Activated naive CD8-positive, alpha-beta T cell treated with anti-CD3 and anti-CD28 coated beads, Interleukin-2, amount 10 ng/mL, durations not matched to agents 7 days and 5 days (primary cell): ENCODE results near the gene RRP8. TPM values are rescaled to one million over a fixed set of nuclear protein-coding genes. Genes with fewer than 3 reads are reported as not detected.

Experiments
- ATAC-seq: fragments of 150-1000 bp; cut with Tn5 transposase; one replicate; pipeline ENCODE4 v1.10.0; 2021; ENCODE audit warnings: low read depth, moderate library complexity
- POLR2A ChIA-PET: fragments of 350-600 bp; sonication (Branson Sonifier 250); formaldehyde crosslinking; loops from one replicate; lab custom pipeline; 2021; ENCODE audit warnings: antibody characterized with exemption; lab: Charles Lee
- DNase-seq: peaks from one replicate; pipeline ENCODE4 v3.0.0; 2021
- H3K27ac Mint-ChIP-seq: one replicate; pipeline ENCODE4 v1.8.0; 2022; ENCODE audit warnings: mild to moderate bottlenecking, mixed read lengths
- H3K27me3 Mint-ChIP-seq: one replicate; pipeline ENCODE4 v1.8.0; 2022; ENCODE audit warnings: mild to moderate bottlenecking, moderate library complexity, mixed read lengths
- H3K36me3 Mint-ChIP-seq: one replicate; pipeline ENCODE4 v1.8.0; 2021; ENCODE audit warnings: mild to moderate bottlenecking, mixed read lengths
- H3K4me1 Mint-ChIP-seq: one replicate; pipeline ENCODE4 v1.8.0; 2021; ENCODE audit warnings: mixed read lengths
- H3K4me3 Mint-ChIP-seq: one replicate; pipeline ENCODE4 v1.8.0; 2022; ENCODE audit warnings: mild to moderate bottlenecking, moderate library complexity, mixed read lengths
- H3K9me3 Mint-ChIP-seq: one replicate; pipeline ENCODE4 v1.8.0; 2021; ENCODE audit warnings: mixed read lengths
- total RNA-seq, 2 experiments: library from RNA; stranded (reverse); gene quantifications; one replicate each; pipeline ENCODE4 v1.2.3, GENCODE V29; 2021

RRP8 gene
- total RNA-seq, 2 experiments from 2014 or later, result 31.7 to 34.4 TPM

- H3K27ac Mint-ChIP-seq, result no peak overlapping the region
- peaks cover 7% of the 10 kb centered on the region for H3K36me3 Mint-ChIP-seq
- POLR2A ChIA-PET, result no interaction called here
- DNase-seq, result no peak
- ATAC-seq, result no peak
- H3K4me3 Mint-ChIP-seq, result no peak overlapping the region
- H3K9me3 Mint-ChIP-seq, result no peaks in the 10 kb centered on the region
- no peaks in the 10 kb centered on the region for H3K27me3 Mint-ChIP-seq
- no peaks in the 10 kb centered on the region for H3K4me1 Mint-ChIP-seq
These were observed 39.7 kb downstream of the RRP8 start for GRCh38 chr11:6563667-6564066.

GRCh38 chr11:6563121-6563619 is 40.2 kb downstream of the RRP8 start:
- Mint-ChIP-seq H3K27me3 (no peaks in the 10 kb centered on the region), H3K27ac (no peak overlapping the region), H3K9me3 (no peaks in the 10 kb centered on the region), H3K4me3 (no peak overlapping the region), H3K36me3 (peaks cover 7% of the 10 kb centered on the region), H3K4me1 (no peaks in the 10 kb centered on the region)
- POLR2A ChIA-PET, result no interaction called here
- no peak for ATAC-seq
- no peak for DNase-seq

GRCh38 chr11:6561288-6561687 is 42.1 kb downstream of the RRP8 start:
- no peak overlapping the region for H3K4me3 Mint-ChIP-seq
- POLR2A ChIA-PET, result no interaction called here

GRCh38 chr11:6559369-6559768 is 44.0 kb downstream of the RRP8 start:
- POLR2A ChIA-PET, result no interaction called here
- Mint-ChIP-seq H3K4me1 (no peaks in the 10 kb centered on the region), H3K4me3 (no peak overlapping the region), H3K9me3 (no peaks in the 10 kb centered on the region), H3K27ac (no peak overlapping the region), H3K36me3 (peaks cover 3% of the 10 kb centered on the region), H3K27me3 (no peaks in the 10 kb centered on the region)
- DNase-seq (no peak), ATAC-seq (no peak)

More at GRCh38 chr11:6561288-6561687, 42.1 kb downstream of the RRP8 start:
- Mint-ChIP-seq H3K4me1 (no peaks in the 10 kb centered on the region), H3K9me3 (no peaks in the 10 kb centered on the region), H3K36me3 (peaks cover 5% of the 10 kb centered on the region), H3K27me3 (no peaks in the 10 kb centered on the region), H3K27ac (no peak overlapping the region)
- DNase-seq, result no peak
- ATAC-seq, result no peak

GRCh38 chr11:6557761-6558674 is 45.4 kb downstream of the RRP8 start:
- Mint-ChIP-seq H3K27ac (no peak overlapping the region), H3K27me3 (no peaks in the 10 kb centered on the region), H3K4me3 (no peak overlapping the region), H3K9me3 (no peaks in the 10 kb centered on the region), H3K4me1 (no peaks in the 10 kb centered on the region), H3K36me3 (peaks cover 3% of the 10 kb centered on the region)
- no peak for DNase-seq
- ATAC-seq, result no peak
- POLR2A ChIA-PET, result no interaction called here

- H3K4me1 Mint-ChIP-seq, result no peaks in the 10 kb centered on the region
- ATAC-seq (no peak), DNase-seq (no peak)
- H3K9me3 Mint-ChIP-seq, result no peaks in the 10 kb centered on the region
- H3K27me3 Mint-ChIP-seq, result no peaks in the 10 kb centered on the region
- no peak overlapping the region for H3K4me3 Mint-ChIP-seq
- POLR2A ChIA-PET, result no interaction called here
- no peak overlapping the region for H3K27ac Mint-ChIP-seq
- peaks cover 3% of the 10 kb centered on the region for H3K36me3 Mint-ChIP-seq
These were observed 46.4 kb downstream of the RRP8 start for GRCh38 chr11:6557063-6557462.

GRCh38 chr11:6556139-6556949 is 47.1 kb downstream of the RRP8 start:
- ATAC-seq, result no peak
- no peak overlapping the region for H3K27ac Mint-ChIP-seq
- H3K9me3 Mint-ChIP-seq, result no peaks in the 10 kb centered on the region
- no peak overlapping the region for H3K4me3 Mint-ChIP-seq
- H3K27me3 Mint-ChIP-seq, result no peaks in the 10 kb centered on the region
- no peak for DNase-seq
- peaks cover 3% of the 10 kb centered on the region for H3K36me3 Mint-ChIP-seq
- H3K4me1 Mint-ChIP-seq, result no peaks in the 10 kb centered on the region
- POLR2A ChIA-PET, result no interaction called here

GRCh38 chr11:6554828-6555706 is 48.3 kb downstream of the RRP8 start:
- Mint-ChIP-seq H3K4me1 (no peaks in the 10 kb centered on the region), H3K27me3 (no peaks in the 10 kb centered on the region), H3K9me3 (no peaks in the 10 kb centered on the region), H3K4me3 (no peak overlapping the region), H3K27ac (no peak overlapping the region), H3K36me3 (no peaks in the 10 kb centered on the region)
- POLR2A ChIA-PET, result no interaction called here
- DNase-seq (no peak), ATAC-seq (no peak)

- no peaks in the 10 kb centered on the region for H3K4me1 Mint-ChIP-seq
- ATAC-seq (no peak), DNase-seq (no peak)
- POLR2A ChIA-PET, result no interaction called here
- no peak overlapping the region for H3K27ac Mint-ChIP-seq
- H3K27me3 Mint-ChIP-seq, result no peaks in the 10 kb centered on the region
- H3K4me3 Mint-ChIP-seq, result no peak overlapping the region
- H3K36me3 Mint-ChIP-seq, result no peaks in the 10 kb centered on the region
- H3K9me3 Mint-ChIP-seq, result no peaks in the 10 kb centered on the region
These were observed 49.8 kb downstream of the RRP8 start for GRCh38 chr11:6553634-6554033.

- H3K27me3 Mint-ChIP-seq, result no peaks in the 10 kb centered on the region
- no peaks in the 10 kb centered on the region for H3K4me1 Mint-ChIP-seq
- no peaks in the 10 kb centered on the region for H3K9me3 Mint-ChIP-seq
- H3K36me3 Mint-ChIP-seq, result no peaks in the 10 kb centered on the region
- DNase-seq, result no peak
- ATAC-seq, result no peak
- H3K27ac Mint-ChIP-seq, result no peak overlapping the region
- POLR2A ChIA-PET, result no interaction called here
- H3K4me3 Mint-ChIP-seq, result no peak overlapping the region
These were observed 54.8 kb downstream of the RRP8 start for GRCh38 chr11:6548641-6549040.

GRCh38 chr11:6548121-6548520 is 55.3 kb downstream of the RRP8 start:
- POLR2A ChIA-PET, result no interaction called here
- Mint-ChIP-seq H3K27ac (no peak overlapping the region), H3K36me3 (no peaks in the 10 kb centered on the region), H3K27me3 (no peaks in the 10 kb centered on the region), H3K4me3 (no peak overlapping the region), H3K9me3 (no peaks in the 10 kb centered on the region), H3K4me1 (peaks cover under 1% of the 10 kb centered on the region)
- no peak for ATAC-seq
- no peak for DNase-seq

GRCh38 chr11:6547177-6547576 is 56.2 kb downstream of the RRP8 start:
- Mint-ChIP-seq H3K36me3 (no peaks in the 10 kb centered on the region), H3K4me3 (no peak overlapping the region), H3K27me3 (no peaks in the 10 kb centered on the region), H3K4me1 (peaks cover 10% of the 10 kb centered on the region), H3K9me3 (no peaks in the 10 kb centered on the region), H3K27ac (no peak overlapping the region)
- POLR2A ChIA-PET, result no interaction called here
- ATAC-seq (no peak), DNase-seq (no peak)

- no peak for ATAC-seq
- H3K27me3 Mint-ChIP-seq, result no peaks in the 10 kb centered on the region
- no peak overlapping the region for H3K27ac Mint-ChIP-seq
- no peak for DNase-seq
- no peaks in the 10 kb centered on the region for H3K36me3 Mint-ChIP-seq
- peaks cover 13% of the 10 kb centered on the region for H3K4me1 Mint-ChIP-seq
- no peaks in the 10 kb centered on the region for H3K9me3 Mint-ChIP-seq
- H3K4me3 Mint-ChIP-seq, result no peak overlapping the region
- POLR2A ChIA-PET, result no interaction called here
These were observed 56.7 kb downstream of the RRP8 start for GRCh38 chr11:6546735-6547134.
